ENCODE data around the gene ARID5B.

GRCh38 chr10:61923210-61923949 is 21.9 kb downstream of the ARID5B start:
- TF ChIP-seq, protein P1, sequence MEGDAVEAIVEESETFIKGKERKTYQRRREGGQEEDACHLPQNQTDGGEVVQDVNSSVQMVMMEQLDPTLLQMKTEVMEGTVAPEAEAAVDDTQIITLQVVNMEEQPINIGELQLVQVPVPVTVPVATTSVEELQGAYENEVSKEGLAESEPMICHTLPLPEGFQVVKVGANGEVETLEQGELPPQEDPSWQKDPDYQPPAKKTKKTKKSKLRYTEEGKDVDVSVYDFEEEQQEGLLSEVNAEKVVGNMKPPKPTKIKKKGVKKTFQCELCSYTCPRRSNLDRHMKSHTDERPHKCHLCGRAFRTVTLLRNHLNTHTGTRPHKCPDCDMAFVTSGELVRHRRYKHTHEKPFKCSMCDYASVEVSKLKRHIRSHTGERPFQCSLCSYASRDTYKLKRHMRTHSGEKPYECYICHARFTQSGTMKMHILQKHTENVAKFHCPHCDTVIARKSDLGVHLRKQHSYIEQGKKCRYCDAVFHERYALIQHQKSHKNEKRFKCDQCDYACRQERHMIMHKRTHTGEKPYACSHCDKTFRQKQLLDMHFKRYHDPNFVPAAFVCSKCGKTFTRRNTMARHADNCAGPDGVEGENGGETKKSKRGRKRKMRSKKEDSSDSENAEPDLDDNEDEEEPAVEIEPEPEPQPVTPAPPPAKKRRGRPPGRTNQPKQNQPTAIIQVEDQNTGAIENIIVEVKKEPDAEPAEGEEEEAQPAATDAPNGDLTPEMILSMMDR (conservative IDR thresholded peaks at IDR 0.05; ENCODE audit: low read depth in 2 of 2): no peak
- TF ChIP-seq, protein P2, sequence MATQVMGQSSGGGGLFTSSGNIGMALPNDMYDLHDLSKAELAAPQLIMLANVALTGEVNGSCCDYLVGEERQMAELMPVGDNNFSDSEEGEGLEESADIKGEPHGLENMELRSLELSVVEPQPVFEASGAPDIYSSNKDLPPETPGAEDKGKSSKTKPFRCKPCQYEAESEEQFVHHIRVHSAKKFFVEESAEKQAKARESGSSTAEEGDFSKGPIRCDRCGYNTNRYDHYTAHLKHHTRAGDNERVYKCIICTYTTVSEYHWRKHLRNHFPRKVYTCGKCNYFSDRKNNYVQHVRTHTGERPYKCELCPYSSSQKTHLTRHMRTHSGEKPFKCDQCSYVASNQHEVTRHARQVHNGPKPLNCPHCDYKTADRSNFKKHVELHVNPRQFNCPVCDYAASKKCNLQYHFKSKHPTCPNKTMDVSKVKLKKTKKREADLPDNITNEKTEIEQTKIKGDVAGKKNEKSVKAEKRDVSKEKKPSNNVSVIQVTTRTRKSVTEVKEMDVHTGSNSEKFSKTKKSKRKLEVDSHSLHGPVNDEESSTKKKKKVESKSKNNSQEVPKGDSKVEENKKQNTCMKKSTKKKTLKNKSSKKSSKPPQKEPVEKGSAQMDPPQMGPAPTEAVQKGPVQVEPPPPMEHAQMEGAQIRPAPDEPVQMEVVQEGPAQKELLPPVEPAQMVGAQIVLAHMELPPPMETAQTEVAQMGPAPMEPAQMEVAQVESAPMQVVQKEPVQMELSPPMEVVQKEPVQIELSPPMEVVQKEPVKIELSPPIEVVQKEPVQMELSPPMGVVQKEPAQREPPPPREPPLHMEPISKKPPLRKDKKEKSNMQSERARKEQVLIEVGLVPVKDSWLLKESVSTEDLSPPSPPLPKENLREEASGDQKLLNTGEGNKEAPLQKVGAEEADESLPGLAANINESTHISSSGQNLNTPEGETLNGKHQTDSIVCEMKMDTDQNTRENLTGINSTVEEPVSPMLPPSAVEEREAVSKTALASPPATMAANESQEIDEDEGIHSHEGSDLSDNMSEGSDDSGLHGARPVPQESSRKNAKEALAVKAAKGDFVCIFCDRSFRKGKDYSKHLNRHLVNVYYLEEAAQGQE (IDR thresholded peaks at IDR 0.05; ENCODE audit: unreplicated experiment): no peak
- TF ChIP-seq POLR2AphosphoS5 (IDR thresholded peaks at IDR 0.05; ENCODE audit: low read depth): no peak

Measured in GM23338 (cell line).